ENCODE data around the gene AKR1C1.
"Not testable (repeated sequence)": the region's sequence is repeated elsewhere in the genome, so short reads cannot be mapped to it uniquely, and the experiment has no call there.

DNA sequence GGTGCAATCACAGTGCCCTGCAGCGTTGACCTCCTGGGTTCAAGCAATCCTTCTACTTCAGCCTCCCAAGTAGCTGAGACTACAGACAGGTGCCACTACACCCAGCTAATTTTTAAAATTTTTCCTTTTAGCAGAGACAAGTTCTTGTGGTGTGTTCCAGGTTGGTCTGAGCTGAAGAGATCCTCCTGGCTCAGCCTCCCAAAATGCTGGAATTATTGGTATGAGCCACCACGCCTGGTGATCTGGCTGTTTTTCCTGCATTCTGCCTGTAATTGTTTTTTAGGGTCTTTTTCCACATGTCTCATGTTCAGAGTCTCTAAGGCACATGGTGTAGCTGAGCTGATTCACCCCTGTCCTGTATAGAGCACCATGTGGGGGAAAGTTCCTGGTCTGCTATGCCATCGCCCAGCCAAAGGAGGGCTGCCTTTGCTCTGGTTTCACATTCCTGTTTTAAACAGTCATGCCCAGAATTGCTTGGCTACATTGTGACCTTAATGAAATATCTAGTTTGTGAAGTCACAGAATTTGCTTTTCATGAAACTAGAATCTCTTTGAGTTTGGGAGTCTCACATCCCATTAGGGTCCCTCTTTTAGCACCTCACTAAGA lies 55.6 kb downstream of the AKR1C1 start:
- peak; percentile 40 for TF ChIP-seq RAD21 (IDR thresholded peaks at IDR 0.05; ENCODE audit: low read depth)
- TF ChIP-seq YY1 (IDR thresholded peaks at IDR 0.05; ENCODE audit: low read depth); CEBPB (IDR thresholded peaks at IDR 0.05); EGR1 (IDR thresholded peaks at IDR 0.05); FOXM1 (IDR thresholded peaks at IDR 0.05; ENCODE audit: borderline replicate concordance, low read depth); TCF12 (IDR thresholded peaks at IDR 0.05; ENCODE audit: low read depth); TAF1 (IDR thresholded peaks at IDR 0.05; ENCODE audit: low read depth); CREB1 (IDR thresholded peaks at IDR 0.05; ENCODE audit: low read depth); EP300 (IDR thresholded peaks at IDR 0.05; ENCODE audit: borderline replicate concordance); TEAD4 (IDR thresholded peaks at IDR 0.05): not testable (repeated sequence)
- TF ChIP-seq, protein P1, sequence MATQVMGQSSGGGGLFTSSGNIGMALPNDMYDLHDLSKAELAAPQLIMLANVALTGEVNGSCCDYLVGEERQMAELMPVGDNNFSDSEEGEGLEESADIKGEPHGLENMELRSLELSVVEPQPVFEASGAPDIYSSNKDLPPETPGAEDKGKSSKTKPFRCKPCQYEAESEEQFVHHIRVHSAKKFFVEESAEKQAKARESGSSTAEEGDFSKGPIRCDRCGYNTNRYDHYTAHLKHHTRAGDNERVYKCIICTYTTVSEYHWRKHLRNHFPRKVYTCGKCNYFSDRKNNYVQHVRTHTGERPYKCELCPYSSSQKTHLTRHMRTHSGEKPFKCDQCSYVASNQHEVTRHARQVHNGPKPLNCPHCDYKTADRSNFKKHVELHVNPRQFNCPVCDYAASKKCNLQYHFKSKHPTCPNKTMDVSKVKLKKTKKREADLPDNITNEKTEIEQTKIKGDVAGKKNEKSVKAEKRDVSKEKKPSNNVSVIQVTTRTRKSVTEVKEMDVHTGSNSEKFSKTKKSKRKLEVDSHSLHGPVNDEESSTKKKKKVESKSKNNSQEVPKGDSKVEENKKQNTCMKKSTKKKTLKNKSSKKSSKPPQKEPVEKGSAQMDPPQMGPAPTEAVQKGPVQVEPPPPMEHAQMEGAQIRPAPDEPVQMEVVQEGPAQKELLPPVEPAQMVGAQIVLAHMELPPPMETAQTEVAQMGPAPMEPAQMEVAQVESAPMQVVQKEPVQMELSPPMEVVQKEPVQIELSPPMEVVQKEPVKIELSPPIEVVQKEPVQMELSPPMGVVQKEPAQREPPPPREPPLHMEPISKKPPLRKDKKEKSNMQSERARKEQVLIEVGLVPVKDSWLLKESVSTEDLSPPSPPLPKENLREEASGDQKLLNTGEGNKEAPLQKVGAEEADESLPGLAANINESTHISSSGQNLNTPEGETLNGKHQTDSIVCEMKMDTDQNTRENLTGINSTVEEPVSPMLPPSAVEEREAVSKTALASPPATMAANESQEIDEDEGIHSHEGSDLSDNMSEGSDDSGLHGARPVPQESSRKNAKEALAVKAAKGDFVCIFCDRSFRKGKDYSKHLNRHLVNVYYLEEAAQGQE (IDR thresholded peaks at IDR 0.05; ENCODE audit: low read depth), result not testable (repeated sequence)
- TF ChIP-seq, protein P2, sequence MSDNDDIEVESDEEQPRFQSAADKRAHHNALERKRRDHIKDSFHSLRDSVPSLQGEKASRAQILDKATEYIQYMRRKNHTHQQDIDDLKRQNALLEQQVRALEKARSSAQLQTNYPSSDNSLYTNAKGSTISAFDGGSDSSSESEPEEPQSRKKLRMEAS (IDR thresholded peaks at IDR 0.05), result 0 out of 2 replicates have a peak, but pooled peaks have one; percentile 14

Measured in Ishikawa (cell line).